Activated CD4-positive, CD25-positive, alpha-beta regulatory T cell treated with anti-CD3 and anti-CD28 coated beads, Interleukin-2, amount 50 U/mL, for 16 hours (primary cell): ENCODE measurements around the gene ACCS.

Source experiments
- DNase-seq: peaks from one replicate; pipeline ENCODE4 v3.0.0-alpha.2; 2020; ENCODE audit warnings: low read depth, low spot score

ACCS gene

GRCh38 chr11:44130751-44131150, 64.7 kb downstream of the ACCS start:
- DNase-seq = no peak

GRCh38 chr11:44133335-44133946, 67.4 kb downstream of the ACCS start:
- no peak for DNase-seq
